ENCODE data around the gene COL27A1. TPM values are rescaled to one million over a fixed set of nuclear protein-coding genes. Genes with fewer than 3 reads are reported as not detected.

COL27A1 gene
- polyA plus RNA-seq, 1 of the 3 experiments (the other 2 are of a cell fraction), result 8.7 TPM

- TF ChIP-seq REST (IDR thresholded peaks at IDR 0.05; ENCODE audit: low read depth, low read length), result no peak
- no peak for TF ChIP-seq FOSL2 (IDR thresholded peaks at IDR 0.05; ENCODE audit: borderline replicate concordance, low read depth)
- TF ChIP-seq NFIC (IDR thresholded peaks at IDR 0.05; ENCODE audit: borderline replicate concordance), result no peak
- TF ChIP-seq FOXM1 (IDR thresholded peaks at IDR 0.05; ENCODE audit: low read depth), result no peak
- no peak for TF ChIP-seq PBX3 (IDR thresholded peaks at IDR 0.05)
- TF ChIP-seq USF2 (IDR thresholded peaks at IDR 0.05; ENCODE audit: borderline replicate concordance, low read depth, low read length), result no peak
- TF ChIP-seq TEAD4 (IDR thresholded peaks at IDR 0.05; ENCODE audit: borderline replicate concordance, insufficient read depth), result no peak
- TF ChIP-seq RCOR1 (IDR thresholded peaks at IDR 0.05; ENCODE audit: low read length), result no peak
- TF ChIP-seq EP300 (IDR thresholded peaks at IDR 0.05; ENCODE audit: borderline replicate concordance in 1 of 2, low read depth in 1 of 2, low read length in 1 of 2), result no peak
- no peak for TF ChIP-seq POLR2AphosphoS5 (IDR thresholded peaks at IDR 0.05; ENCODE audit: low read depth, low read length)
- no peak for TF ChIP-seq EZH2phosphoT487 (IDR thresholded peaks at IDR 0.05; ENCODE audit: borderline replicate concordance, low read depth)
- TF ChIP-seq GATA2 (CRISPR knock-in tag; IDR thresholded peaks at IDR 0.05), result no peak
These were observed 47.9 kb upstream of the COL27A1 start (continued) for GRCh38 chr9:114107286-114108001.
